Activated CD4-positive, alpha-beta T cell treated with anti-CD3 and anti-CD28 coated beads for 36 hours (primary cell): ENCODE data around the gene ATP1A1. TPM values are rescaled to one million over a fixed set of nuclear protein-coding genes. Genes with fewer than 3 reads are reported as not detected.

Experiments
- ATAC-seq: fragments of 200-7000 bp; cut with Tn5 transposase; one replicate; pipeline ENCODE4 v1.10.0; 2021; ENCODE audit warnings: mild to moderate bottlenecking, moderate library complexity
- CTCF ChIA-PET: fragments of 350-600 bp; sonication (Branson Sonifier 250); formaldehyde crosslinking; loops from one replicate; lab custom pipeline; 2021; ENCODE audit warnings: antibody characterized with exemption; lab: Charles Lee
- POLR2A ChIA-PET: fragments of 350-600 bp; sonication (Branson Sonifier 250); formaldehyde crosslinking; loops from one replicate; lab custom pipeline; 2021; ENCODE audit warnings: antibody characterized with exemption, inconsistent platforms; lab: Charles Lee
- DNase-seq: peaks from one replicate; pipeline ENCODE4 v3.0.0-alpha.2; 2020
- H3K27ac Mint-ChIP-seq: one replicate; pipeline ENCODE4 v1.8.0; 2021; ENCODE audit warnings: mixed read lengths
- H3K27me3 Mint-ChIP-seq: one replicate; pipeline ENCODE4 v1.8.0; 2021; ENCODE audit warnings: mixed read lengths
- H3K36me3 Mint-ChIP-seq: one replicate; pipeline ENCODE4 v1.8.0; 2021; ENCODE audit warnings: low read depth, mixed read lengths
- H3K4me1 Mint-ChIP-seq: one replicate; pipeline ENCODE4 v1.8.0; 2021; ENCODE audit warnings: mixed read lengths
- H3K4me3 Mint-ChIP-seq: one replicate; pipeline ENCODE4 v1.8.0; 2021; ENCODE audit warnings: mild to moderate bottlenecking, moderate library complexity, mixed read lengths
- H3K9me3 Mint-ChIP-seq: one replicate; pipeline ENCODE4 v1.8.0; 2021; ENCODE audit warnings: low read depth, mixed read lengths
- intact Hi-C, 2 experiments: fragments of 100-400 bp; cut with DNase I in 1 of 2; cut with micrococcal nuclease in 1 of 2; formaldehyde crosslinking; loops; one replicate each; pipeline versions ENCODE4 v1.14.2 to v1.15.1; 2022 to 2024; cut with DNase I, micrococcal nuclease
- total RNA-seq, 2 experiments: library from RNA; stranded (reverse); gene quantifications; one replicate each; pipeline ENCODE4 v1.2.3, GENCODE V29; 2021

Gene ATP1A1
- total RNA-seq, 2 experiments from 2014 or later = 247 to 257 TPM

GRCh38 chr1:116405241-116406135 lies 32.4 kb downstream of the ATP1A1 start:
- peaks cover 19% of the 10 kb centered on the region for H3K4me1 Mint-ChIP-seq
- peak overlapping the region; percentile 38 for H3K27ac Mint-ChIP-seq
- no peaks in the 10 kb centered on the region for H3K9me3 Mint-ChIP-seq
- H3K36me3 Mint-ChIP-seq = peaks cover 67% of the 10 kb centered on the region
- no peak overlapping the region for H3K4me3 Mint-ChIP-seq
- H3K27me3 Mint-ChIP-seq = no peaks in the 10 kb centered on the region
- CTCF ChIA-PET = interaction anchor here (0.6 to 1.1 kb wide), 2 partner anchors 19 to 99 kb away, joined by 3 read pairs; no protein-coding TSS in a partner anchor
- ATAC-seq = no peak
- intact Hi-C loops = no loop called here
- DNase-seq = no peak
- POLR2A ChIA-PET = no interaction called here

- intact Hi-C loops = no loop called here
- no peaks in the 10 kb centered on the region for H3K9me3 Mint-ChIP-seq
Measured at GRCh38 chr1:116407033-116407432, 34.0 kb downstream of the ATP1A1 start.

GRCh38 chr1:116408193-116408592 lies 35.1 kb downstream of the ATP1A1 start:
- Mint-ChIP-seq H3K27ac (peak overlapping the region; percentile 16), H3K9me3 (no peaks in the 10 kb centered on the region)

More at GRCh38 chr1:116407033-116407432, 34.0 kb downstream of the ATP1A1 start:
- H3K27ac Mint-ChIP-seq = peak overlapping the region; percentile 12
- ChIA-PET POLR2A (no interaction called here), CTCF (interaction anchor here (1.1 kb wide), 1 partner anchor 97 kb away, joined by 3 read pairs; no protein-coding TSS in a partner anchor)
- no peak for DNase-seq
- no peaks in the 10 kb centered on the region for H3K27me3 Mint-ChIP-seq
- no peak for ATAC-seq
- peaks cover 53% of the 10 kb centered on the region for H3K36me3 Mint-ChIP-seq
- peaks cover 16% of the 10 kb centered on the region for H3K4me1 Mint-ChIP-seq
- no peak overlapping the region for H3K4me3 Mint-ChIP-seq

DNA sequence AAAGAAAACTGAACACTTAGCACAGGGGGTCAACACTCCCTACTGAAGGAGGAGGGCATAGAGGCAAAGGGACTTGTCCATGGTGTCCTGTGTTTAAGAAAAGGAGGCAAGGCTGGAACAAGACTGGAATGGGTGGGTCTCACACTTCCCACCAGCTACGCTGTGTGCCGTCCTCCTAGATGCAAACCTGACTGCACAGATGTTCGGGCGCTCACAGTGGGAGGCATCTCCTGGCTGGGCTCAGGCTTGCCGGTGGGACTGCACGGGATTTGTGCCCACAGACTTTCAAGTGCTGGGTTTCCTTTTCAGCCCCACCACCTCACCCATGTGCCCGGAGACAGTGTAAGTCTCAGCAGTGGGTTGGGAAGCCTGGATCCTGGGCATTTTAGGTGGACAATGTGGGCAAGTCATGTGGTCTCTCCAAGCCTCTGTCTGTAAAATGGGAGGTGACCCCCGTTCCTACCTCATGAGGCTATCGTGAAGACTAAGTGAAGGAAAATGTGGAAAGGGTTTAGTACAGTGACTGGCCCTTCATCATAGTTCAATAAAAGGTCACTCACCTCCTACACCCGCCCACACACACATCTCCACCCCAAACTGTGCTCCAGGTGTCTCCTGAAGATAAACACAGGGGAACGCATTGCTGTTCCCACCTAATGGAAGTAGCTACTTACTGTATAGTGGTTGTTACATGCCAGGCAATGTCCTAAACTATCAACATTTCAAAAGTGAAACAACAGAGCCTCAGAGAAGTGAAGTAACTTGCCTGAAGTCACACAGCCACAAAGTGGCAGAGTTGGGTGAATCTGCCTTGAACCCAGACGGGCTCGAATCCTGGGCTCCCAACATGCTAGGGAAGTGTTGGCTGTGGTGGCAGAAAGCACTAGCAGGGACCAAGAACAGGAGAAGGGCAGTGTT lies 36.0 kb downstream of the ATP1A1 start:
- peaks cover 27% of the 10 kb centered on the region for H3K4me1 Mint-ChIP-seq
- intact Hi-C loops = no loop called here
- H3K4me3 Mint-ChIP-seq = no peak overlapping the region
- H3K27me3 Mint-ChIP-seq = no peaks in the 10 kb centered on the region
- H3K27ac Mint-ChIP-seq = peak overlapping the region; percentile 21
- CTCF ChIA-PET = interaction anchor here (0.6 to 1.1 kb wide), 4 partner anchors 12 to 711 kb away, joined by 3 to 4 read pairs (median 3); no protein-coding TSS in a partner anchor
- ATAC-seq = no peak
- no peaks in the 10 kb centered on the region for H3K9me3 Mint-ChIP-seq
- H3K36me3 Mint-ChIP-seq = peaks cover 38% of the 10 kb centered on the region
- POLR2A ChIA-PET = interaction anchor here (0.7 kb wide), 1 partner anchor 33 kb away, joined by 3 read pairs; no protein-coding TSS in a partner anchor
- DNase-seq = no peak

More at GRCh38 chr1:116408193-116408592, 35.1 kb downstream of the ATP1A1 start:
- ATAC-seq (no peak), DNase-seq (no peak)
- ChIA-PET POLR2A (no interaction called here), CTCF (no interaction called here)
- Mint-ChIP-seq H3K36me3 (peaks cover 44% of the 10 kb centered on the region), H3K4me1 (peaks cover 22% of the 10 kb centered on the region), H3K27me3 (no peaks in the 10 kb centered on the region), H3K4me3 (no peak overlapping the region)
- intact Hi-C loops = no loop called here

DNA sequence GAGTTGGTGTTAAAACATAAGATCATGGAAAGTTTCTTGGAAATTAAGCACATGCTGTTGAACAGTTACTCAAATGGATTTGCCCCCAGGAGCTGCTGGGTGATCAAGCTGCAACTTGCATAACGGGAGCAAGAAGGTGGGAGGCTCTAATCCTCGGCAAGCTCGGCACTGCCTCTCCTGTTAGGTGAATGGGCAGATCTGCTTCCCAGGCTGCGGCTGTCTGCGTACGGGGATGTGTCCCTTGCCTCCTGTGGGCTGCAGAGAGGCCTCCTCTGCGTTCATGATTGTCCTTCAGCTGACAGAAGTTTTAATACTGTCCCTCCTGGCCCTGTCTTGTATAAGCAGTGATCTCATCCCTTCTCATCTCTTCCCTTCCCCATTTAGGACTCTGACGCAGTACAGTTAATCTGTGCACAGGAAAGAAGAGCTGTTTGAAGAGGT lies 36.7 kb downstream of the ATP1A1 start:
- no peaks in the 10 kb centered on the region for H3K9me3 Mint-ChIP-seq
- no peak for ATAC-seq
- ChIA-PET POLR2A (interaction anchor here (0.7 kb wide), 1 partner anchor 34 kb away, joined by 3 read pairs; no protein-coding TSS in a partner anchor), CTCF (interaction anchor here (0.6 to 1.1 kb wide), 3 partner anchors 13 to 710 kb away, joined by 3 to 4 read pairs (median 3); no protein-coding TSS in a partner anchor)
- peaks cover 24% of the 10 kb centered on the region for H3K4me1 Mint-ChIP-seq
- H3K27me3 Mint-ChIP-seq = no peaks in the 10 kb centered on the region
- no peak overlapping the region for H3K27ac Mint-ChIP-seq
- peaks cover 31% of the 10 kb centered on the region for H3K36me3 Mint-ChIP-seq
- intact Hi-C loops = loop anchor here (10.0 kb wide), 2 partner anchors 155 to 955 kb away; partner anchors contain the start of gene MAN1A2 (in 1 of the 2)
- no peak overlapping the region for H3K4me3 Mint-ChIP-seq
- DNase-seq = no peak

GRCh38 chr1:116411784-116412479 lies 38.9 kb downstream of the ATP1A1 start:
- H3K9me3 Mint-ChIP-seq = no peaks in the 10 kb centered on the region
- CTCF ChIA-PET = interaction anchor here (0.7 to 1.8 kb wide), 6 partner anchors 9 to 273 kb away, joined by 3 to 11 read pairs (median 4); no protein-coding TSS in a partner anchor
- POLR2A ChIA-PET = no interaction called here
- ATAC-seq (peak; percentile 19), DNase-seq (no peak)
- H3K27me3 Mint-ChIP-seq = no peaks in the 10 kb centered on the region
- H3K36me3 Mint-ChIP-seq = peaks cover 12% of the 10 kb centered on the region
- peaks cover 32% of the 10 kb centered on the region for H3K4me1 Mint-ChIP-seq
- intact Hi-C loops = loop anchor here (10.0 kb wide), 2 partner anchors 153 to 953 kb away; partner anchors contain the start of gene MAN1A2 (in 1 of the 2)
- H3K27ac Mint-ChIP-seq = no peak overlapping the region
- no peak overlapping the region for H3K4me3 Mint-ChIP-seq

- Mint-ChIP-seq H3K9me3 (no peaks in the 10 kb centered on the region), H3K4me3 (no peak overlapping the region), H3K27me3 (no peaks in the 10 kb centered on the region), H3K36me3 (peaks cover 10% of the 10 kb centered on the region), H3K4me1 (peaks cover 37% of the 10 kb centered on the region), H3K27ac (no peak overlapping the region)
- POLR2A ChIA-PET = no interaction called here
- CTCF ChIA-PET = interaction anchor here (1.4 to 1.8 kb wide), 2 partner anchors 14 to 273 kb away, joined by 5 to 11 read pairs; no protein-coding TSS in a partner anchor
- ATAC-seq (no peak), DNase-seq (no peak)
- intact Hi-C loops = loop anchor here (10.0 kb wide), 2 partner anchors 152 to 952 kb away; partner anchors contain the start of gene MAN1A2 (in 1 of the 2)
Measured at GRCh38 chr1:116412480-116412798, 39.4 kb downstream of the ATP1A1 start.

DNA sequence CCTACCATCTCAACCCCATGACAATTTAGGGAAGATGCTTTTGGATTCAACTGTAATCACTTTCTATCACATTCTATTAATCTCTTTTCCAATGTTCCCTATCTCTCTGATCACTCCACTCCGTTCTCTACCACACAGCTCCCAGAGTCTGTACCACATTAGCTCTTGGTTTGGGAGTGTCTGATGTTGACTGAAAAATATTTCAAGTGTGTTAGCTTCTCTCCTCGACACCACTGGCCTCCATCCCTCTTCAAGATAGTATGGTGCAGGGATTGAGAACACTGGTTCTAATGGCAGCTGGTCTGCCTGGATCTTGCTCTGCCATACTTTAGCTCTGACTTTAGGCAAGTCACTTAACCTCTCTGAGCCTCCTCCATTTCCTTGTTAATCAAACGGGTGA lies 39.9 kb downstream of the ATP1A1 start:
- Mint-ChIP-seq H3K4me3 (no peak overlapping the region), H3K9me3 (no peaks in the 10 kb centered on the region), H3K36me3 (peaks cover 10% of the 10 kb centered on the region), H3K27ac (no peak overlapping the region), H3K4me1 (peaks cover 39% of the 10 kb centered on the region), H3K27me3 (no peaks in the 10 kb centered on the region)
- intact Hi-C loops = loop anchor here (10.0 kb wide), 2 partner anchors 152 to 952 kb away; partner anchors contain the start of gene MAN1A2 (in 1 of the 2)
- CTCF ChIA-PET = interaction anchor here (1.4 to 1.8 kb wide), 2 partner anchors 15 to 274 kb away, joined by 5 to 11 read pairs; no protein-coding TSS in a partner anchor
- POLR2A ChIA-PET = no interaction called here
- DNase-seq (no peak), ATAC-seq (no peak)

- intact Hi-C loops = loop anchor here (10.0 kb wide), 2 partner anchors 151 to 951 kb away; partner anchors contain the start of gene MAN1A2 (in 1 of the 2)
- H3K9me3 Mint-ChIP-seq = no peaks in the 10 kb centered on the region
- H3K4me1 Mint-ChIP-seq = peaks cover 38% of the 10 kb centered on the region
- H3K4me3 Mint-ChIP-seq = no peak overlapping the region
- no peaks in the 10 kb centered on the region for H3K27me3 Mint-ChIP-seq
- ATAC-seq = no peak
- no peak overlapping the region for H3K27ac Mint-ChIP-seq
- H3K36me3 Mint-ChIP-seq = peaks cover 5% of the 10 kb centered on the region
- CTCF ChIA-PET = interaction anchor here (1.4 kb wide), 1 partner anchor 15 kb away, joined by 5 read pairs; no protein-coding TSS in a partner anchor
- POLR2A ChIA-PET = no interaction called here
- no peak for DNase-seq
Measured at GRCh38 chr1:116413414-116413813, 40.4 kb downstream of the ATP1A1 start.

GRCh38 chr1:116414364-116414763 lies 41.3 kb downstream of the ATP1A1 start:
- POLR2A ChIA-PET = no interaction called here
- intact Hi-C loops = loop anchor here (2.0 to 10.0 kb wide), 3 partner anchors 16 to 950 kb away; partner anchors contain the start of gene MAN1A2 (in 1 of the 2)
- DNase-seq = no peak
- Mint-ChIP-seq H3K4me1 (peaks cover 37% of the 10 kb centered on the region), H3K27me3 (no peaks in the 10 kb centered on the region), H3K36me3 (peaks cover 3% of the 10 kb centered on the region), H3K9me3 (no peaks in the 10 kb centered on the region), H3K4me3 (no peak overlapping the region), H3K27ac (no peak overlapping the region)
- no peak for ATAC-seq
- CTCF ChIA-PET = interaction anchor here (1.2 kb wide), 1 partner anchor 71 kb away, joined by 5 read pairs; no protein-coding TSS in a partner anchor
